GM12878 (cell line): ENCODE data around the gene HOXB1. TPM values are rescaled to one million over a fixed set of nuclear protein-coding genes. Genes with fewer than 3 reads are reported as not detected.

Experiments
- ATAC-seq: fragments of 200-7000 bp; cut with Tn5 transposase; 3 replicates; pipeline ENCODE4 v1.9.1; 2020; ENCODE audit warnings: mild to moderate bottlenecking, moderate library complexity
- BruUV-seq: library from RNA; stranded (reverse); fragments of 400-500 nt; replicated peaks from 2 replicates; lab custom pipeline; 2021; lab: Mats Ljungman, UMichigan
- CTCF ChIA-PET: fragments of 300-600 bp; sonication (Branson Sonifier 250); formaldehyde crosslinking; extraction: SDS; loops from one replicate; lab custom pipeline; 2021; ENCODE audit warnings: inconsistent platforms; lab: Yijun Ruan, JAX
- POLR2A ChIA-PET: fragments of 350-600 bp; formaldehyde crosslinking; extraction: SDS; loops from one replicate; lab custom pipeline; 2021; ENCODE audit warnings: inconsistent platforms; lab: Charles Lee
- RAD21 ChIA-PET: fragments of 300-600 bp; sonication (Branson Sonifier 250); formaldehyde crosslinking; loops from one replicate; lab custom pipeline; 2023; ENCODE audit warnings: antibody characterized with exemption; ENCODE audit not compliant: unreplicated experiment; lab: Charles Lee
- SMC1A ChIA-PET: fragments of 300-600 bp; sonication (Branson Sonifier 250); formaldehyde crosslinking; loops from one replicate; lab custom pipeline; 2023; ENCODE audit not compliant: unreplicated experiment, uncharacterized antibody; lab: Charles Lee
- DNase-seq: peaks from one replicate; pipeline ENCODE4 v3.0.0-alpha.2; 2011; ENCODE audit warnings: low read depth, low spot score
- FAIRE-seq: peaks from 3 replicates; lab custom pipeline; 2011; peaks lifted over from hg19 to GRCh38; lab: Jason Lieb, UNC
- H2AFZ ChIP-seq: 2 replicates; pipeline ENCODE4 v1.6.0; 2011; ENCODE audit warnings: low read depth, low read length, control low read depth; ENCODE audit not compliant: control insufficient read depth
- H3K27ac ChIP-seq: 2 replicates; pipeline ENCODE4 v1.5.1; 2011; ENCODE audit warnings: control low read depth; ENCODE audit not compliant: control insufficient read depth, insufficient read depth
- H3K27me3 ChIP-seq, 2 experiments: replicated peaks in 1 of 2; 2 replicates each; pipeline versions ENCODE4 v1.6.0 to v1.6.1; 2011; ENCODE audit warnings: low read length in 1 of 2; ENCODE audit not compliant: control insufficient read depth in 2 of 2, insufficient read depth in 2 of 2
- H3K36me3 ChIP-seq, 2 experiments: 2 replicates each; pipeline ENCODE4 v1.5.1; 2011; ENCODE audit warnings: low read length in 1 of 2; ENCODE audit not compliant: control insufficient read depth in 2 of 2, insufficient read depth in 2 of 2
- H3K4me1 ChIP-seq: 2 replicates; pipeline ENCODE4 v1.6.1; 2011; ENCODE audit warnings: mild to moderate bottlenecking, low read length, moderate library complexity, mixed read lengths; ENCODE audit not compliant: control insufficient read depth, insufficient read depth
- H3K4me2 ChIP-seq: 2 replicates; pipeline ENCODE4 v1.6.0; 2011; ENCODE audit warnings: control low read depth; ENCODE audit not compliant: control insufficient read depth, insufficient read depth
- H3K4me3 ChIP-seq: fragments of 200-600 bp; sonication (generic); 2 replicates; pipeline ENCODE4 v1.5.1; 2016
- H3K79me2 ChIP-seq: 2 replicates; pipeline ENCODE4 v1.6.0; 2011; ENCODE audit warnings: low read length; ENCODE audit not compliant: control insufficient read depth, insufficient read depth
- H3K9ac ChIP-seq: 2 replicates; pipeline ENCODE4 v1.8.0; 2011; ENCODE audit warnings: low read length, control low read depth, mixed read lengths; ENCODE audit not compliant: control insufficient read depth, insufficient read depth
- H3K9me3 ChIP-seq: replicated peaks from 3 replicates; pipeline ENCODE4 v1.5.1; 2011; ENCODE audit warnings: mild to moderate bottlenecking, low read length; ENCODE audit not compliant: control insufficient read depth, insufficient read depth
- H4K20me1 ChIP-seq: 2 replicates; pipeline ENCODE4 v1.6.0; 2011; ENCODE audit not compliant: control insufficient read depth, insufficient read depth
- ATF2 ChIP-seq: IDR thresholded peaks from 2 replicates; pipeline ENCODE4 v1.6.1; 2012; ENCODE audit warnings: low read length, inconsistent platforms
- MEF2B ChIP-seq: fragments of 450-650 bp; IDR thresholded peaks from 2 replicates; pipeline ENCODE4 v1.6.1; 2018; ENCODE audit warnings: mild to moderate bottlenecking, moderate library complexity; ENCODE audit not compliant: partially characterized antibody, poor library complexity, severe bottlenecking
- SREBF1 ChIP-seq: IDR thresholded peaks from 2 replicates; pipeline ENCODE4 v1.6.1; 2012; ENCODE audit warnings: mild to moderate bottlenecking, low read length
- ZBTB4 ChIP-seq: fragments of 450-650 bp; formaldehyde crosslinking; IDR thresholded peaks from 2 replicates; pipeline ENCODE4 v1.4.0; 2022; ENCODE audit warnings: mild to moderate bottlenecking, moderate library complexity
- WGBS: methylation state at CpG from one replicate; pipeline ENCODE4 v1.1.6; 2016; ENCODE audit warnings: low lambda C conversion rate; ENCODE audit not compliant: insufficient replicate concordance, insufficient coverage; ENCODE audit errors: missing lambda C conversion rate; 5-methylcytosine and 5-hydroxymethylcytosine counted together
- in situ Hi-C: fragments of 300-500 bp; cut with MboI; formaldehyde crosslinking; loops from 9 replicates; pipeline ENCODE4 v1.14.3; 2018; ENCODE audit warnings: mixed read lengths
- intact Hi-C: fragments of 100-400 bp; cut with micrococcal nuclease; formaldehyde crosslinking; loops from one replicate; pipeline ENCODE4 v1.14.2; 2022; ENCODE audit not compliant: unreplicated experiment
- polyA plus RNA-seq, 11 experiments: library from polyadenylated mRNA; depleted of rRNA in 4 of 11; unstranded in 6 of 11; stranded (reverse) in 5 of 11; fragments of >200 nt; fragmentation: Nextera tagmentation in 4 of 11; fragmentation: Illumina TruSeq in 1 of 11; extraction: Ambion mirVana in 4 of 11; extraction: Trizol in 1 of 11; gene quantifications; 1 replicate in 1 of 11; 2 replicates in 10 of 11; pipeline versions ENCODE4 v1.2.1 to v1.2.3, GENCODE V29; 2011 to 2016; ENCODE audit warnings: inconsistent platforms in 2 of 11, missing spikeins in 2 of 11, low read depth in 1 of 11
- total RNA-seq, 4 experiments: library from RNA; depleted of rRNA in 3 of 4; stranded (reverse); fragments of >200 nt in 3 of 4; fragmentation: Illumina TruSeq in 1 of 4; extraction: Trizol in 1 of 4; gene quantifications; 2 replicates each; pipeline versions ENCODE4 v1.2.1 to v1.2.3, GENCODE V29; 2013 to 2021

The HOXB1 gene
- total and polyA plus RNA-seq, 10 of the 15 experiments (the other 5 are each of a cell fraction or from before 2014, with no cell fraction given) = not detected

- Histone ChIP-seq H3K9ac (no peak overlapping the region), H3K4me1 (peaks cover 20% of the 10 kb centered on the region), H4K20me1 (no peaks in the 10 kb centered on the region), H3K36me3 (no peaks in the 10 kb centered on the region), H3K4me3 (no peak overlapping the region), H3K4me2 (no peak overlapping the region), H3K27ac (no peak overlapping the region), H2AFZ (no peak overlapping the region), H3K27me3 (no peaks in the 10 kb centered on the region), H3K9me3 (no peaks in the 10 kb centered on the region), H3K79me2 (no peaks in the 10 kb centered on the region)
- CTCF ChIA-PET = interaction anchor here (2.1 to 3.4 kb wide), 5 partner anchors 11 to 99 kb away, joined by 12 to 36 read pairs (median 17); partner anchors contain the start of gene HOXB5
- RAD21 ChIA-PET = interaction anchor here (3.4 kb wide), 1 partner anchor 142 kb away, joined by 19 read pairs; no protein-coding TSS in a partner anchor
- intact Hi-C loops = loop anchor here (5.0 kb wide), 1 partner anchor 48 kb away; no protein-coding TSS in a partner anchor
- TF ChIP-seq ZBTB4 (CRISPR knock-in tag) = no peak
- no peak for TF ChIP-seq SREBF1
- no peak for TF ChIP-seq ATF2
- TF ChIP-seq MEF2B = peak; percentile 11
- ATAC-seq (no peak), FAIRE-seq (no peak), DNase-seq (no peak)
- in situ Hi-C loops = no loop called here
- WGBS = 80% methylated on average over 8 of the region's 8 CpGs
- SMC1A ChIA-PET = interaction anchor here (0.6 to 6.0 kb wide), 5 partner anchors 16 to 161 kb away, joined by 3 to 23 read pairs (median 5); partner anchors contain the start of gene HOXB5
- no TSS peak for BruUV-seq
- POLR2A ChIA-PET = no interaction called here
Measured at GRCh38 chr17:48494335-48494734, 36.5 kb downstream of the HOXB1 start.
